GM18526 (cell line): Measurements from ENCODE around the gene CDK5R1.
A peak's percentile ranks its signal among the peaks of the same experiment; 100 is the strongest.

Experiments
- POLR2A ChIP-seq: IDR thresholded peaks from 3 replicates; pipeline ENCODE4 v1.6.1; 2011; ENCODE audit not compliant: insufficient read length; ENCODE audit errors: extremely low read depth

Gene CDK5R1

DNA sequence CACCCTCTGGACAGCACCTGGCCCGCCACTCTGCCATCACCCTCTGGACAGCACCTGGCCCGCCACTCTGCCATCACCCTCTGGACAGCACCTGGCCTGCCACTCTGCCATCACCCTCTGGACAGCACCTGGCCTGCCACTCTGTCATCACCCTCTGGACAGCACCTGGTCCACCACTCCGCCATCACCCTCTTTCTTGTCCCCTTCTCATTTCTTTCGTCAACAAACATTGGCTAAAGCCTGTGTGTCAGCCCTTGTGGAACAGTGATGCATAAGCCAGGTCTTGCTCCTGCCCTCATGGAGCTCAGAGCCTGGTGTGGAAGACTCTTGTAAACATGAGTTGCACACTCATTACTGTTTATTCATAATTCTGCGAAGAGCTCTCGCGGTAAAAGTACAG lies 31.2 kb downstream of the CDK5R1 start:
- no peak for TF ChIP-seq POLR2A

GRCh38 chr17:32518646-32519227 lies 31.9 kb downstream of the CDK5R1 start:
- TF ChIP-seq POLR2A, result no peak

- TF ChIP-seq POLR2A, result no peak
Observed at GRCh38 chr17:32519228-32520103, 32.7 kb downstream of the CDK5R1 start.

GRCh38 chr17:32520104-32520701 lies 33.4 kb downstream of the CDK5R1 start:
- TF ChIP-seq POLR2A, result peak; percentile 42

DNA sequence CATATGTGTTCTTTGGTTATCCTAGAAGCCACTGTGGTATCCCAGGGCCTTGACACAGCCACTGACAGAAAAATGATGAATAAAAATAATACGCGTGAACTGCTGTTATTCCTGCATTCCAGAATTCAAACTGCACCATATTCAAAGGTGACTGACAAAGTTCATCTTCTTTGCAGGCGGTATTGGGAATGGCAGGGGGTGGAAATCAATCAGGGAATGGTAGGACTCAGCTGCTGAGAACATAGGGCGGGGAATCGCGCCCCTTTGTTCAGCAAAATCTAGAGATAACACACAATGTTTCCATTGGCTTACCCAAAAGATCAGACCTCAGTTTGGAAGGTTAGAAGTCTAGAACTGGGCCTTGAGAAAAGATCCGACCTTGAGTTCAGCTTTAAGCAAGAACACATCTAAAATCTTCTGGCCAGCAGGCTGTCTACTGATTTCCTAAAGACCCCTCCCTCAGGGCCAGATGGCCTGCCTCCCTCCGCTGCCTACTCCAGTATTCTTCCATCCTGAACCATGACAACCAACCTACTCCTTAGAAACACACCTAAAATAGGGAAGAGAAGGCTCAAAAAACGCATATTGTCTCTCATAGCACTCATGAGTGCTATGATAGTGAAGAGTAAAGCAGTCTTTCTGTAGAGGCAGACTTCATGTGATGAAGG lies 34.1 kb downstream of the CDK5R1 start:
- TF ChIP-seq POLR2A, result no peak

GRCh38 chr17:32523017-32523680 lies 36.4 kb downstream of the CDK5R1 start:
- TF ChIP-seq POLR2A, result peak; percentile 30

GRCh38 chr17:32523827-32524552 lies 37.2 kb downstream of the CDK5R1 start:
- no peak for TF ChIP-seq POLR2A

DNA sequence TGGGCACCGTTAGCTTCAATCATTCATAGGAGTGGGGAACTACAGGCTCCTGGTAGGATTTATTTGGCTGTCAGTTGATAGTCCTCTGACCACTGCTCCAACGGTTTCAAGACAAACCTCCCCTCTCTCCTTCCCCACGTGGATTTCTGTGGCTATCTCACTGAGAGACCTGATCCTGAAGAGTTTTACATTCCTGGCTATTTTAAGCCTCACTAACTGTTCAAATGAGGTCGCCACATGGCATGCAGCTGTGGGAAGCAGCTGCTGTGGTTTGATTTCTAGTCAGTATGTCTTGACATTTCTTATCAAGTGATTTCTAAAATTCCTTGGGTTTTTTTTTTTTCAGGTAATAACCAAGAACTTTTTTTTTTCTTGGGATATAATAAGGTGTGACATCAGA lies 38.3 kb downstream of the CDK5R1 start:
- no peak for TF ChIP-seq POLR2A

GRCh38 chr17:32527146-32527545 lies 40.4 kb downstream of the CDK5R1 start:
- no peak for TF ChIP-seq POLR2A

DNA sequence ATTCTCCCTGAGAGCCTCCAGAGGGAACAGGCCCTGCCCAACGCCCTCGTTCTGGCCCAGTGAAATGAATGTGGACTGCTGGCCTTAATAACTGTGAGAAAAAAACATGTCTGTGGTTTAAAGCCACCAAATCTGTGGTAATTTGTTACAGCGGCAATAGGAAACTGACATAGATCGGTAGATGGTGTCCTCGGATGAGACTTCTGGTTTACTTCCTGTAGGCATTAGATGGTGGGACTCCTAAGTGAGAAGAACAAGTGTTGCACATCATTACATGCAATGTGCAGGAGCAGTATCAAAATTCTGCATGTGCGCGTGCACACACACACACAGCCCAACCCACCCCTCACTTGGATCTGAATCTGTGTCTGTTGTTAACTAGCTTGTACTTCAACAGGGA lies 42.0 kb downstream of the CDK5R1 start:
- no peak for TF ChIP-seq POLR2A

GRCh38 chr17:32529604-32530003 lies 42.8 kb downstream of the CDK5R1 start:
- TF ChIP-seq POLR2A, result no peak

- no peak for TF ChIP-seq POLR2A
Observed at GRCh38 chr17:32533296-32533695, 46.5 kb downstream of the CDK5R1 start.

DNA sequence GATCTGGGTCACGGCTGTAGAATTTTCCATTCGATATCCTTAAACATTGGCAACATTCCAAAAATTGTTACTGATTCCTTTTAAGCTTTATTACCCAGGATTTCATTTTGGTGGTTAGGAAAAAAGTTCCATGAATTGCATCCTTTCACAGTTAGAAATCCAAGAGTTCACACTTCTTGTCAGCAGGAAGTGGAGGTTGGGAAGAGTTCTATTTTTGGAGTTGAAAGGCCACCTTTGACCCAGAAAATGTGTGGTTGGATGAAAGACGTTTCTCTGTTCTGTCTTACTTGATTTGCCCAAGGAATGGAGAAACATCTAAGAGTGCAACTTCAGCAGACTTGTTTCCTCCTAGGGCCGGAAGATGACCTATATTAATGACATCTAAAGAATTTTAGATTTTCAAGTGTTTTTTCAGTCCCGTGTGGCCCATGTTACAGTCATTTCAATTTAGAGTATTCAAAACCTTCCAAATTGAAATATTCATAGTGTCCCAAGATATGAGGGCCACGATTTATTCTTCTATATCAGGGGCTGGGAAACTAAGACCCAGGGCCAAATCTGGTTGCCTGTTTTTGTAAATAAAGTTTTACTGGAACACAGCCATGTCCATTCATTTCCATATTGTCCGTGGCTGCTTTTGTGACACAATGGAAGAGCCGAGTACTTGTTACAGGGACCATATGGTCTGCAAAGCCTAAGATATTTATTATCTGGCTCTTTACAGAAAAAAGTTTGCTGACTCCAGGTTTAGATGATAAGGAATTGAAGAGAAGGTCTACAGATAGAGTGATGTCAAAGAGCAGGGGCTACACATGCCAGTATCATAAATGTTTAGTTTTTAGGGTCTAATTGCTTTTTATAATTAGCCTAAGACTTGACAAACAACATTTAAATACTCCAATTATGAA lies 50.2 kb downstream of the CDK5R1 start:
- no peak for TF ChIP-seq POLR2A
